ENCODE measurements around the gene CTSL.

CTSL gene

DNA sequence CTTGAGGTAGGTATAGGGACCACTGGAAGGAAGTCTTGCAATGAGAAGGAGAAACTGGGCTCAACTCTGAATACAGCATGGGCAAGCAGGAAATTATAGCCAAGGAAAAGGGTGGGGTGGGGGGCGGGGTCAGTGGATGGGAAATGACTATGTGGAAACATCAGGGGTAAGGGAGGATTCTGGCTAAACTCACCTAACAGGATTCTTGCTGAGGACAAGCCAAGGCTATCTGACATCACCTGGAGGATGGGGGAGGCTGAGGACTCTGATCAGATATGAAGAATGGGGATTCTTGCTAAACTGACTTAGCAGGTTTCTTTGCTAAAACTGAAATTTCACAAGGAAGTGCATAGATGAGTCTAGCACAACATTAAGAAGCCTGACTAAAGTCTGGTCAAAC lies 40.8 kb downstream of the CTSL start:
- DNase-seq (ENCODE audit: low read depth), result no peak
- TF ChIP-seq, protein P1, sequence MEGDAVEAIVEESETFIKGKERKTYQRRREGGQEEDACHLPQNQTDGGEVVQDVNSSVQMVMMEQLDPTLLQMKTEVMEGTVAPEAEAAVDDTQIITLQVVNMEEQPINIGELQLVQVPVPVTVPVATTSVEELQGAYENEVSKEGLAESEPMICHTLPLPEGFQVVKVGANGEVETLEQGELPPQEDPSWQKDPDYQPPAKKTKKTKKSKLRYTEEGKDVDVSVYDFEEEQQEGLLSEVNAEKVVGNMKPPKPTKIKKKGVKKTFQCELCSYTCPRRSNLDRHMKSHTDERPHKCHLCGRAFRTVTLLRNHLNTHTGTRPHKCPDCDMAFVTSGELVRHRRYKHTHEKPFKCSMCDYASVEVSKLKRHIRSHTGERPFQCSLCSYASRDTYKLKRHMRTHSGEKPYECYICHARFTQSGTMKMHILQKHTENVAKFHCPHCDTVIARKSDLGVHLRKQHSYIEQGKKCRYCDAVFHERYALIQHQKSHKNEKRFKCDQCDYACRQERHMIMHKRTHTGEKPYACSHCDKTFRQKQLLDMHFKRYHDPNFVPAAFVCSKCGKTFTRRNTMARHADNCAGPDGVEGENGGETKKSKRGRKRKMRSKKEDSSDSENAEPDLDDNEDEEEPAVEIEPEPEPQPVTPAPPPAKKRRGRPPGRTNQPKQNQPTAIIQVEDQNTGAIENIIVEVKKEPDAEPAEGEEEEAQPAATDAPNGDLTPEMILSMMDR (IDR thresholded peaks at IDR 0.05; ENCODE audit: insufficient read depth, low read depth, low read length, missing control alignments), result no peak
- no peak overlapping the region for H3K4me3 ChIP-seq (ENCODE audit: low read depth, low read length)

DNA sequence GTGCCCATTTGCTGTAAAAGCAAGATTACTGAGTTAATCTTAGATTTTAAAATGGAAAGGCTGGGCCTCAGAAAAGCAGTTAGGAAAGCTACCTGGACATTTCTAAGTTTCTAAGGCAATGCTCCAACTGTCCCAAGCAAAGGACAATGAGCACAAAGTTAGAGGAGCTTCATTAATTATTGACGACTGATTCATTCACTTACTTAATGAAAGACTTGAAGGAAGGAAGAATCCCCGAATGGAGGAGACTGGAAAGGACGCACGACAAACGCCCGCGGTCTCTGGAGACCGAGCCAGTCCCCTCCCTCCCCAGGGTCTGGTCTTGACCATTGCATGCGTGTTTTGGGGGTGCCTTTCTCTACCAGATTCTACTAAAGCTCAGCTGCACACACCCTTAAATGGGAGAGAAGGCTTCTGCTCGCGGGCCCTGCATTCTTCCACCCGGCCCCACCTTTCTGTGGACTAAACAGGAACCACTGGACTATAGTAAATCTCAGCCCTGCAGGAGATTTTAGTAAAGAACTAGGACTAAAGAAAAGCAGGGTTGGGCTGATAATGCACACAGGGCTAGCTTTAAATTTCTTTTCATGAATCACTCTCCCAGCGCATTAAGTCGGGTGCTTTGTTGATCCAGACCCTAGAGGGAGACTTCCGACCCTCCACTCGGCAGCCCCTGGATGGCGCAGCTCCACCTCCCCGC lies 44.8 kb downstream of the CTSL start:
- DNase-seq (ENCODE audit: low read depth), result no peak
- TF ChIP-seq, protein P1 (IDR thresholded peaks at IDR 0.05; ENCODE audit: insufficient read depth, low read depth, low read length, missing control alignments), result no peak

DNA sequence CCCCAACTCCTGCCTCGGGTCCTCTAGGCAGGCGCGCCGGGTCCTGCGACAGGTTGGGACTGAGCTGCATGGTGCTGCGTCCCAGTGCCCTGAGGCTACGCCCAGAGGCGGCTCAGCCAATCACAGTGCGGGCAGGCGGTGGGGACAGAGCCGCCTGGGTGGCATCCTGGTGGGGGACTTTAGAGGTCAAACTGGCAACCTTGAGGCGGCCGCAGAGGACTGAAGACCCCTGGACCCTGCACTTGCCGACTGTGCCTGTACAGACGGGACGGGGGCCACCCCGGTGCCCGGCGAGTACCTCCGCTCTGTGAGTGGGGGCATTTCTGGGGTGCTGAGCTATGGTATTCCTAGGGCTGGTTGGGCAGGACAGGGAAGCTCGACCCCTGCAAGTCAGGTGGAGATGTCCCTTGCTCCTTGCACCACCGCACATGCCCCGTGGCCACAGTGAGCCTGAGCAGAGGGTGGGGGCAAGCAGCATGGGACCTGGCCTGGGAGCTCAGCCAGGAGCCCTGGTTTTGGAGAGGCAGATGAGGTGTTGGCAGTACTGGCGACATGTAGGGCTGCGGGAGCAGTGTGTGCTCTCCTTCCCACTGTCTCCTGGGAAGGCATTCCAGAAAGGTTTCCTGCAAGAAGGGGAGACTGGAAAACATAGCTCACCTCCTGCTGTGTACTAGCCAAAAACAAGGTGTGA lies 45.5 kb downstream of the CTSL start:
- DNase-seq (ENCODE audit: low read depth), result no peak
- TF ChIP-seq, protein P1 (IDR thresholded peaks at IDR 0.05; ENCODE audit: insufficient read depth, low read depth, low read length, missing control alignments), result no peak
- no peak overlapping the region for H3K4me3 ChIP-seq (ENCODE audit: low read depth, low read length)

More for the DNA sequence above, 44.8 kb downstream of the CTSL start:
- H3K4me3 ChIP-seq (ENCODE audit: low read depth, low read length), result no peak overlapping the region

DNA sequence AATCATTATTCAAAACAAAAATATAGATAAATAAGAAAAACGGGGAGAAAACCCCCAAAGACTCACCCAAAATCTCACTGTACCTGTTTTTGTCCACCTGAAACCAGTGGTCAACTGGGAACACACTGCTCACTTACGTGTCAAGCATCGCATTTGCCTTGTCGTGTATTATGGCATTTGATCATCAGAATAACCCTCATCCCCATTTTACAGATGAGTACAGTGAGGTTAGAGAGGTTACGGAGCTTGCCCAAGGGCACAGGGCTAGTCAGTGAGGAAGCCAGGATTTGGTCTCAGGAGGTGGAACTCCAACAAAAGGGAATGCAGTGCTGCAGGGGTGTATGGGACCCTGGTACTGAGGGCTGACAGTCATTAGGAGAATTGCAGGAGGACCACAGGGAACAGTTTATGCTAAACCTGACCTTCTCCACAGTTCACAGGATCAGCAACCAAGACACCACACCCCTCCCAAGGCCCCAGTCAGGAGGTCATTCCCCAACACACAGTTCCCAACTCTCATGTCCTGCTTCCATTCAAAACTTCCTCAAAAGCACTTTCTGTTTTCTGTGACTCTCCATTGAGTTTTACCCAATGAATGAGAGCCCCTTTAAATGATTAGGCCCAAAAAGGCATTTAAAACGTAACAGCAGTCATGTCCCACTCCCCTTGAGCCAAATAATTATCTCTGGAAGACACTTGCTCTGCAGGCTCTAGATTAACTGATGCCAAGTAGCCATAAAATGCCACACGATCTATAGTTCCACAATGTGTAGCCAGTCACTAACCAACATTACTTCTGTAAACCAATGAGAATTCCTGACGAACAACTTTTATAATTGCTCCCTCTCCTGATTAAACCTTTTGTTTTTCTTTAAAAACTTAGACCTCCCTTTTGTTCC lies 50.8 kb downstream of the CTSL start:
- DNase-seq (ENCODE audit: low read depth), result no peak
- TF ChIP-seq, protein P1 (IDR thresholded peaks at IDR 0.05; ENCODE audit: insufficient read depth, low read depth, low read length, missing control alignments), result no peak
- no peak overlapping the region for H3K4me3 ChIP-seq (ENCODE audit: low read depth, low read length)

DNA sequence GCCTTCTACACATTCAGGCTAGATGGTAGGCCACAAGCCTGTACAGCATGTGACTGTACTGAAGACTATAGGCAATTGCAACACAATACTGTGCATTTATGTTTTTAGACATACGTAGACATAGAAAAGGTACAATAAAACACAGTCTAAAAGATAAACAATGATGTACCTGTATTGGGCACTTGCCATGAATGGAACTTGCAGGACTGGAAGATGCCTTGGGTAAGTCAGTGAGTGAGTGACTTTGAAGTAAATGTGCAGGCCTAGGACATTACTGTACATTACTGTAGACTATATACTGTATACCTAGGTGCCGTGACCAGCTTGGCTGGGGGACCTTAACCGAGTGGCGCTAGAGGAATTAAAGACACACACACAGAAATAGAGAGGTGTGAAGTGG lies 53.1 kb downstream of the CTSL start:
- no peak overlapping the region for H3K4me3 ChIP-seq (ENCODE audit: low read depth, low read length)
- TF ChIP-seq, protein P1 (IDR thresholded peaks at IDR 0.05; ENCODE audit: insufficient read depth, low read depth, low read length, missing control alignments), result no peak
- DNase-seq (ENCODE audit: low read depth), result no peak

Measured in GM12865 (cell line).